Neural progenitor cell (in vitro differentiated cells): ENCODE data around the gene CEBPE.

Source experiments
- CTCF ChIP-seq: fragments of 200-600 bp; sonication (generic); IDR thresholded peaks from 2 replicates; pipeline ENCODE4 v1.5.1; 2017; ENCODE audit warnings: antibody characterized with exemption, mild to moderate bottlenecking
- EZH2 ChIP-seq: fragments of 200-600 bp; sonication (generic); IDR thresholded peaks from 2 replicates; pipeline ENCODE4 v1.6.1; 2017; ENCODE audit warnings: antibody characterized with exemption, mild to moderate bottlenecking, moderate library complexity
- EZH2phosphoT487 ChIP-seq: fragments of 200-600 bp; sonication (generic); IDR thresholded peaks from 2 replicates; pipeline ENCODE4 v1.6.1; 2017; ENCODE audit warnings: antibody characterized with exemption

- TF ChIP-seq CTCF (no peak), EZH2phosphoT487 (no peak), EZH2 (no peak)
Measured at GRCh38 chr14:23131482-23131881, 12.4 kb upstream of the CEBPE start.
